ENCODE data around the gene DCAF11. TPM values are rescaled to one million over a fixed set of nuclear protein-coding genes. Genes with fewer than 3 reads are reported as not detected.

The DCAF11 gene
- total RNA-seq, 1 experiment from 2014 or later: 52.7 TPM

DNA sequence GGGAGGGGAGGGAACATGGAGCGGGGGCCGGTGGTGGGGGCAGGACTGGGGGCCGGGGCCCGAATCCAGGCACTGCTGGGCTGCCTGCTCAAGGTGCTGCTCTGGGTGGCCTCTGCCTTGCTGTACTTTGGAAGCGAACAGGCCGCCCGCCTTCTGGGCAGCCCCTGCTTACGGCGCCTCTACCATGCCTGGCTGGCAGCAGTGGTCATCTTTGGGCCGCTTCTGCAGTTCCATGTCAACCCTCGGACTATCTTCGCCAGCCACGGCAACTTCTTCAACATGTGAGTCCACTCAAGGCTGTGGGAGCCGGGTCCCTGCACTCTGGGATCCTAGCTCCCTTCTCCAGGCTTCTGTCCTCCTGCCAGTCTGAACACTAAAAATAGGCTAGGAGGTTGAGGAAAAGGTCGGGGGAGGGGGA lies 17.0 kb downstream of the DCAF11 start:
- Histone ChIP-seq H3K27me3 (ENCODE audit: insufficient read depth, low read depth) (no peaks in the 10 kb centered on the region), H3K4me1 (replicated peaks; ENCODE audit: insufficient read depth) (peaks cover 6% of the 10 kb centered on the region; the same call in 1 of the 2 replicates), H3K9me2 (ENCODE audit: insufficient read depth) (no peaks in the 10 kb centered on the region), H3K9me3 (ENCODE audit: insufficient read depth, low read depth) (no peaks in the 10 kb centered on the region), H3K4me3 (no peak overlapping the region), H3F3A (ENCODE audit: insufficient read depth, low read depth) (peaks cover 7% of the 10 kb centered on the region; the same call in 1 of the 2 replicates), H2AFZ (no peak overlapping the region), H3K79me2 (ENCODE audit: low read depth) (0 out of 2 replicates have a peak, but pooled peaks cover under 1% of the 10 kb centered on the region), H3K36me3 (ENCODE audit: low read depth) (no peaks in the 10 kb centered on the region), H3K4me2 (no peak overlapping the region), H4K20me1 (ENCODE audit: insufficient read depth) (no peaks in the 10 kb centered on the region), H3K27ac (no peak overlapping the region)
- TF ChIP-seq, protein P1, sequence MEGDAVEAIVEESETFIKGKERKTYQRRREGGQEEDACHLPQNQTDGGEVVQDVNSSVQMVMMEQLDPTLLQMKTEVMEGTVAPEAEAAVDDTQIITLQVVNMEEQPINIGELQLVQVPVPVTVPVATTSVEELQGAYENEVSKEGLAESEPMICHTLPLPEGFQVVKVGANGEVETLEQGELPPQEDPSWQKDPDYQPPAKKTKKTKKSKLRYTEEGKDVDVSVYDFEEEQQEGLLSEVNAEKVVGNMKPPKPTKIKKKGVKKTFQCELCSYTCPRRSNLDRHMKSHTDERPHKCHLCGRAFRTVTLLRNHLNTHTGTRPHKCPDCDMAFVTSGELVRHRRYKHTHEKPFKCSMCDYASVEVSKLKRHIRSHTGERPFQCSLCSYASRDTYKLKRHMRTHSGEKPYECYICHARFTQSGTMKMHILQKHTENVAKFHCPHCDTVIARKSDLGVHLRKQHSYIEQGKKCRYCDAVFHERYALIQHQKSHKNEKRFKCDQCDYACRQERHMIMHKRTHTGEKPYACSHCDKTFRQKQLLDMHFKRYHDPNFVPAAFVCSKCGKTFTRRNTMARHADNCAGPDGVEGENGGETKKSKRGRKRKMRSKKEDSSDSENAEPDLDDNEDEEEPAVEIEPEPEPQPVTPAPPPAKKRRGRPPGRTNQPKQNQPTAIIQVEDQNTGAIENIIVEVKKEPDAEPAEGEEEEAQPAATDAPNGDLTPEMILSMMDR (conservative IDR thresholded peaks at IDR 0.05): no peak
- no peak for TF ChIP-seq EZH2 (IDR thresholded peaks at IDR 0.05; ENCODE audit: low read depth)
- intact Hi-C loops (cut with micrococcal nuclease; ENCODE audit: unreplicated experiment): no loop called here
- CTCF ChIA-PET: no interaction called here
- no TSS peak for BruUV-seq (replicated peaks)
- POLR2A ChIA-PET (ENCODE audit: unreplicated experiment): interaction anchor here (0.9 kb wide), 1 partner anchor 82 kb away, joined by 6 read pairs; no protein-coding TSS in a partner anchor
- DNase-seq: no peak

DNA sequence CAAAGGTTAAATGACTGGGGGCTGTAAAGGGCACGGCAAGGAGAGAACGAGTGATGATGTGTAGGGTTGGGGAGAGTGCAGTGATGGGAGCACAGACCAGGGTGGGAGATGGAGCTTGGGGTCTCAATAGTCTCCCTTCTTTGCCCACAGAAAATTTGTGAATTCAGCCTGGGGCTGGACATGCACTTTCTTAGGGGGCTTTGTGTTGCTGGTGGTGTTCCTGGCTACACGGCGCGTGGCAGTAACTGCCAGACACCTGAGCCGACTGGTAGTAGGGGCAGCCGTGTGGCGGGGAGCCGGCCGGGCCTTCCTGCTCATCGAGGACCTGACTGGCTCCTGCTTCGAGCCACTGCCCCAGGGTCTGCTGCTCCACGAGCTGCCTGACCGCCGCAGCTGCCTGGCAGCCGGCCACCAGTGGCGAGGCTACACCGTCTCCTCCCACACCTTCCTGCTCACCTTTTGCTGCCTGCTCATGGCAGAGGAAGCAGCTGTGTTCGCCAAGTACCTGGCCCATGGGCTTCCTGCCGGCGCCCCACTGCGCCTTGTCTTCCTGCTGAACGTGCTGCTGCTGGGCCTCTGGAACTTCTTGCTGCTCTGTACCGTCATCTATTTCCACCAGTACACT lies 17.6 kb downstream of the DCAF11 start:
- Histone ChIP-seq H3K27me3 (ENCODE audit: insufficient read depth, low read depth) (no peaks in the 10 kb centered on the region), H3K36me3 (ENCODE audit: low read depth) (no peaks in the 10 kb centered on the region), H3K4me1 (replicated peaks; ENCODE audit: insufficient read depth) (peaks cover 10% of the 10 kb centered on the region; the same call in 1 of the 2 replicates), H3K4me2 (no peak overlapping the region), H3F3A (ENCODE audit: insufficient read depth, low read depth) (peaks cover 7% of the 10 kb centered on the region; the same call in 1 of the 2 replicates), H3K9me2 (ENCODE audit: insufficient read depth) (no peaks in the 10 kb centered on the region), H3K4me3 (no peak overlapping the region), H3K9me3 (ENCODE audit: insufficient read depth, low read depth) (no peaks in the 10 kb centered on the region), H4K20me1 (ENCODE audit: insufficient read depth) (no peaks in the 10 kb centered on the region), H3K27ac (no peak overlapping the region), H2AFZ (no peak overlapping the region), H3K79me2 (ENCODE audit: low read depth) (0 out of 2 replicates have a peak, but pooled peaks cover 7% of the 10 kb centered on the region)
- no TSS peak for BruUV-seq (replicated peaks)
- no peak for DNase-seq
- CTCF ChIA-PET: no interaction called here
- TF ChIP-seq, protein P1 (conservative IDR thresholded peaks at IDR 0.05): no peak
- no peak for TF ChIP-seq EZH2 (IDR thresholded peaks at IDR 0.05; ENCODE audit: low read depth)
- intact Hi-C loops (cut with micrococcal nuclease; ENCODE audit: unreplicated experiment): no loop called here
- POLR2A ChIA-PET (ENCODE audit: unreplicated experiment): interaction anchor here (0.5 to 0.9 kb wide), 2 partner anchors 17 to 83 kb away, joined by 6 to 8 read pairs; partner anchors contain the start of gene NRL

DNA sequence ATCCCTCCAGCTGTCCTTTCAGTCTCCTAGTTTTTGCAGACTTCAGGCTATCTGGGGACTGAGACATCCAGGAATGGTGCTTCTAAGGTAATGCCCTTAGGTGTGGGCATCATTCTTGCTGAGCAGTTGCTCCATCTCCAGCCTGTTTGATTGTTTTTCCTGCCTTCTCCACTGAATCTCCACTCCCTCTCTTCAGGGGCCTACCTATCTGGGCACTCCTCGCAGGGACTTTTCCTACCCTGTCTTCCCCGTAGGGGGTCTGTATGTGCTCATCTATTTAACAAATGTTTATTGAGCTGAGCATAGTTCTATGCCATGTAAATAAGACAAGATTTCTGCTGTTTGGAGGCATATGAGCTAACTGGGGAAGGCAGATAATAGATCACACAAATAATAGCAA lies 18.4 kb downstream of the DCAF11 start:
- Histone ChIP-seq H3K4me3 (no peak overlapping the region), H3K79me2 (ENCODE audit: low read depth) (0 out of 2 replicates have a peak, but pooled peaks cover 7% of the 10 kb centered on the region), H3K27ac (no peak overlapping the region), H3K9me3 (ENCODE audit: insufficient read depth, low read depth) (no peaks in the 10 kb centered on the region), H3K27me3 (ENCODE audit: insufficient read depth, low read depth) (no peaks in the 10 kb centered on the region), H3K36me3 (ENCODE audit: low read depth) (no peaks in the 10 kb centered on the region), H3K9me2 (ENCODE audit: insufficient read depth) (no peaks in the 10 kb centered on the region), H4K20me1 (ENCODE audit: insufficient read depth) (no peaks in the 10 kb centered on the region), H3F3A (ENCODE audit: insufficient read depth, low read depth) (peaks cover 7% of the 10 kb centered on the region; the same call in 1 of the 2 replicates), H3K4me1 (replicated peaks; ENCODE audit: insufficient read depth) (peaks cover 11% of the 10 kb centered on the region; the same call in 1 of the 2 replicates), H3K4me2 (no peak overlapping the region), H2AFZ (no peak overlapping the region)
- DNase-seq: no peak
- no peak for TF ChIP-seq EZH2 (IDR thresholded peaks at IDR 0.05; ENCODE audit: low read depth)
- TF ChIP-seq, protein P1 (conservative IDR thresholded peaks at IDR 0.05): no peak
- ChIA-PET CTCF (no interaction called here), POLR2A (ENCODE audit: unreplicated experiment) (no interaction called here)
- no TSS peak for BruUV-seq (replicated peaks)
- intact Hi-C loops (cut with micrococcal nuclease; ENCODE audit: unreplicated experiment): no loop called here

Measured in PC-9 (cell line).